T47D (cell line): ENCODE measurements around the gene ANKRD11.
A peak's percentile ranks its signal among the peaks of the same experiment; 100 is the strongest.

Experiments
- DNase-seq, 2 experiments: peaks; one replicate each; pipeline versions ENCODE4 v3.0.0 to v3.0.0-alpha.2; 2011 to 2012; ENCODE audit warnings: low read depth in 1 of 2, low spot score in 1 of 2
- JUND ChIP-seq: IDR thresholded peaks from 2 replicates; pipeline ENCODE4 v1.6.1; 2012; ENCODE audit warnings: low read depth
- in situ Hi-C: cut with HindIII; loops from 2 replicates; pipeline ENCODE4 v1.10.0; 2016; ENCODE audit warnings: low sequenced_read_pairs, low pct_unique_long_range_greater_than_20kb

The ANKRD11 gene

GRCh38 chr16:89490439-89491237, at the start of gene ANKRD11:
Gene ANKRD11 (minus strand): TSS chr16:89490561. CDS start chr16:89317019, 173,542 bp downstream.
- peak; percentile 99 to 100 for DNase-seq
- in situ Hi-C loops: no loop called here

GRCh38 chr16:89538286-89538685, 47.9 kb upstream of the ANKRD11 start:
- no peak for DNase-seq
- no peak for TF ChIP-seq JUND
- in situ Hi-C loops: no loop called here

More at GRCh38 chr16:89490439-89491237, at the start of gene ANKRD11:
- no peak for TF ChIP-seq JUND

- in situ Hi-C loops: no loop called here
- TF ChIP-seq JUND: no peak
- no peak for DNase-seq
Observed at GRCh38 chr16:89537549-89537925, 47.2 kb upstream of the ANKRD11 start.

- in situ Hi-C loops: no loop called here
- TF ChIP-seq JUND: no peak
- DNase-seq: no peak
Observed at GRCh38 chr16:89536886-89537548, 46.7 kb upstream of the ANKRD11 start.

- DNase-seq: no peak
- in situ Hi-C loops: no loop called here
- no peak for TF ChIP-seq JUND
Observed at GRCh38 chr16:89536371-89536770, 46.0 kb upstream of the ANKRD11 start.

GRCh38 chr16:89534252-89534756, 43.9 kb upstream of the ANKRD11 start:
- DNase-seq: no peak
- in situ Hi-C loops: no loop called here
- no peak for TF ChIP-seq JUND

- in situ Hi-C loops: no loop called here
- no peak for DNase-seq
- no peak for TF ChIP-seq JUND
Observed at GRCh38 chr16:89531821-89532526, 41.6 kb upstream of the ANKRD11 start.

- in situ Hi-C loops: no loop called here
Observed at GRCh38 chr16:89530401-89531381, 40.3 kb upstream of the ANKRD11 start.

GRCh38 chr16:89529097-89529496, 38.7 kb upstream of the ANKRD11 start:
- DNase-seq: no peak
- TF ChIP-seq JUND: no peak
- in situ Hi-C loops: no loop called here

More at GRCh38 chr16:89530401-89531381, 40.3 kb upstream of the ANKRD11 start:
- no peak for DNase-seq
- TF ChIP-seq JUND: no peak

- no peak for TF ChIP-seq JUND
- DNase-seq: no peak
- in situ Hi-C loops: no loop called here
Observed at GRCh38 chr16:89525146-89525913, 35.0 kb upstream of the ANKRD11 start.
